Measurements from ENCODE around the gene CCN6.
"Not testable (repeated sequence)": the region's sequence is repeated elsewhere in the genome, so short reads cannot be mapped to it uniquely, and the experiment has no call there.

CCN6 gene

DNA sequence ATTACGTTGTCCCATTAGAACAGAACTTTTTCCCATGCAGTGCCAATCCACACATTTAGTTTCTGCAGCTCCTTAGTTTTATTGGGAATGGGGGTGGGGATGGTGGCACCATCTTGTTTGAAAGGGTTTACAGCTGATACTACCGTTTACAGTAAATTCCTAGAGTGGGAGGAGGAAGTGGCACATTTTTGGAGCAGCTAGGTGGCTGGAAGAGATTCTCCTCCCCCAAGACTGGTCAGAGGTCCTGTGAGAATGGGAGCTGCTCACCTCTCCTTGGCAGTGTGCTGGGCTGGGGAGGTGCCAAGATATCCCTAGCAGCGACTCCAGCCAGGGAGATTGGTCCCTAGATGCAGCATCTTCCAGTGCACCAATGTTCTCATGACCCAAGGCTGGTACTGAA lies 12.4 kb upstream of the CCN6 start:
- H3K79me1 ChIP-seq (ENCODE audit: low read length): no peaks in the 10 kb centered on the region
- H2AK5ac ChIP-seq (ENCODE audit: low read length): no peak overlapping the region
- H3K36me3 ChIP-seq (ENCODE audit: control insufficient read depth, insufficient read depth, low read length): no peaks in the 10 kb centered on the region
- H3K56ac ChIP-seq (ENCODE audit: low read length): no peak overlapping the region
- H3K4ac ChIP-seq (ENCODE audit: low read depth, low read length): no peak overlapping the region
- no peak overlapping the region for H3K9ac ChIP-seq (ENCODE audit: low read length)
- no peak overlapping the region for H3K23ac ChIP-seq (ENCODE audit: low read length)
- no peaks in the 10 kb centered on the region for H3K27me3 ChIP-seq (ENCODE audit: insufficient read depth, low read length, poor library complexity)
- H2BK15ac ChIP-seq (replicated peaks; ENCODE audit: low read depth): no peak overlapping the region
- no peak overlapping the region for H3K4me2 ChIP-seq (ENCODE audit: low read length)
- no peak overlapping the region for H2BK120ac ChIP-seq (ENCODE audit: low read depth, low read length)
- WGBS (ENCODE audit: extremely low coverage, insufficient coverage, low lambda C conversion rate): no CpG with 5 or more reads among the region's 3 CpGs
- H3K4me1 ChIP-seq (ENCODE audit: control insufficient read depth, low read depth, low read length): no peaks in the 10 kb centered on the region
- no peak overlapping the region for H2BK5ac ChIP-seq (ENCODE audit: low read length)
- DNase-seq: peak; percentile 61
- no peak overlapping the region for H4K8ac ChIP-seq (ENCODE audit: low read depth, low read length)
- H3K4me3 ChIP-seq (ENCODE audit: low read length): no peak overlapping the region
- no peak overlapping the region for H3K18ac ChIP-seq (ENCODE audit: low read length)
- H3K79me2 ChIP-seq (ENCODE audit: control insufficient read depth, insufficient read depth, low read length): no peaks in the 10 kb centered on the region
- H4K5ac ChIP-seq (ENCODE audit: low read length): no peak overlapping the region
- H3K27ac ChIP-seq (ENCODE audit: low read depth, low read length): no peak overlapping the region

DNA sequence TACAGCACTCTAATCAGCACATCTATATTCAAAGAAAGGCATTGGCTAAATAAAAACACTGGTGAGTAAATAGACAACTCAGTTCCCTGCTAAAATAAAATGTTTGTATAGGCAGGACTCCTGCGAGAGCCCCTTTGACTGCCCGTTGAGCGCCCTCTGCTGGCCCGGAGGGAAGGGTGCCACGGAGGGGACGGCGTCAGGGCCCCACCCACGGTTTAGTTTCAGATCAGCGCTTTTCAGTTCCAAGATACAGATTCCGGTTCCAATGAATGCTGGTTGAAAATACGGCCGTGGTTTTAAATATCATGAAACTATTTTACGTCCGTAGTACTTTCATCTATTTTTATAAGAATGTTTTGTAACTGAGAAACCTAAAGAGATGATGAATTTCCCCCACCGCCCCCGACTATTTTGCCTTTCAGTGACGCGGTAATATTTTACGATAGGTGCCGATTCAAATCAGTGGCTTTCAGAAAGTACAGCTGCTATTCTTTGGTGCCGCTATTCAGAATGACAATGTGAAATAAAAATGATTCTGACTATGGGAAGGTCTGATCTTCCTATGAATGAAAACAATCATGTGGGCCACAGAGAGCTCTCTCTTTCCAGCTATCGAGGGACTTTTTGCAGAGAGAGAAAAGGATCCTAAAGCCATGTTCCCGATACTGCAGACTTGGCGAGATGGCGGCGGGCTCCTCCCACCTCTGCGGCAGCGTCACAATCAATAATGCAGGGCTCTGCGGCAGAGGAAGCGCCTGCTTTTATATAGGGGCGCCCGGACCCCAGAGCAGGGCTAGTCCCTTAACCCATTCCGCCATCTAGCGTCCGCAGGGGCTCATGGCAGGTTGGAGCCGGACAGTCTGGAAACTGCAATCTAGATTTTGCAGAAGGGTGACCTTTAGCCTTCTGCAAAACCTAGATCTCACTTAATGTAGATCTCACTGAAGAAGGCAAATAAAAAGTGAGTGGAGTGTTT lies 10.6 kb upstream of the CCN6 start:
- Histone ChIP-seq H4K5ac (ENCODE audit: low read length) (no peak overlapping the region), H3K79me1 (ENCODE audit: low read length) (no peaks in the 10 kb centered on the region), H3K4me1 (ENCODE audit: control insufficient read depth, low read depth, low read length) (no peaks in the 10 kb centered on the region), H3K23ac (ENCODE audit: low read length) (no peak overlapping the region), H3K9ac (ENCODE audit: low read length) (peak overlapping the region; percentile 76), H2BK5ac (ENCODE audit: low read length) (no peak overlapping the region), H3K56ac (ENCODE audit: low read length) (peak overlapping the region; percentile 86), H3K79me2 (ENCODE audit: control insufficient read depth, insufficient read depth, low read length) (no peaks in the 10 kb centered on the region), H3K36me3 (ENCODE audit: control insufficient read depth, insufficient read depth, low read length) (no peaks in the 10 kb centered on the region), H3K4me3 (ENCODE audit: low read length) (peak overlapping the region; percentile 62), H3K4ac (ENCODE audit: low read depth, low read length) (no peak overlapping the region), H4K8ac (ENCODE audit: low read depth, low read length) (no peak overlapping the region), H2BK15ac (replicated peaks; ENCODE audit: low read depth) (no peak overlapping the region), H3K27ac (ENCODE audit: low read depth, low read length) (no peak overlapping the region), H2BK120ac (ENCODE audit: low read depth, low read length) (no peak overlapping the region), H3K4me2 (ENCODE audit: low read length) (peak overlapping the region; percentile 51), H3K27me3 (ENCODE audit: insufficient read depth, low read length, poor library complexity) (no peaks in the 10 kb centered on the region), H3K18ac (ENCODE audit: low read length) (no peak overlapping the region), H2AK5ac (ENCODE audit: low read length) (no peak overlapping the region)
- peak; percentile 97 for DNase-seq
- WGBS (ENCODE audit: extremely low coverage, insufficient coverage, low lambda C conversion rate): no CpG with 5 or more reads among the region's 36 CpGs

DNA sequence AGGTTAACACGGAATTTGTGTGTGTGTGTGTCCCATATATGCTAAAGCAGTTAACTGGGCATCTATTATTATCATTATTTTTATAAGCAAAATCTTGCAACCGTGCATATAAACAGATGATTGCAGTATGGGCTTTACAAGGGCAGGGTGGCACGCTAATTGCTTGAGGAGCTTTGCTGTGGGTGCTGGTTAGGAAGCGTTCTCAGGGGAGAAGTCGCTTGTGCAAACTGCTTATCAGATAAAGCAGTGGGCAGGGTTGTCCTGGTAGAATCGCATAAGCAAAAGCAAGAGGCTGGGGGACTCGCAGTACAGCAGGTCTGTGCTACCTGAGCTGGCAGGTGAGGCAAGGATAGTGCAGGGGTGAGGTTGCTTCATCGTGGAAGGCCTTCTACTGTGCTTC lies 9.7 kb upstream of the CCN6 start:
- no peak overlapping the region for H3K18ac ChIP-seq (ENCODE audit: low read length)
- no peaks in the 10 kb centered on the region for H3K79me1 ChIP-seq (ENCODE audit: low read length)
- H3K23ac ChIP-seq (ENCODE audit: low read length): no peak overlapping the region
- H3K4me1 ChIP-seq (ENCODE audit: control insufficient read depth, low read depth, low read length): no peaks in the 10 kb centered on the region
- no peak overlapping the region for H3K4me3 ChIP-seq (ENCODE audit: low read length)
- H3K36me3 ChIP-seq (ENCODE audit: control insufficient read depth, insufficient read depth, low read length): no peaks in the 10 kb centered on the region
- H4K8ac ChIP-seq (ENCODE audit: low read depth, low read length): no peak overlapping the region
- no peak overlapping the region for H3K56ac ChIP-seq (ENCODE audit: low read length)
- H3K4me2 ChIP-seq (ENCODE audit: low read length): no peak overlapping the region
- no peak overlapping the region for H2AK5ac ChIP-seq (ENCODE audit: low read length)
- no peak overlapping the region for H3K4ac ChIP-seq (ENCODE audit: low read depth, low read length)
- H2BK120ac ChIP-seq (ENCODE audit: low read depth, low read length): no peak overlapping the region
- H3K27me3 ChIP-seq (ENCODE audit: insufficient read depth, low read length, poor library complexity): no peaks in the 10 kb centered on the region
- H4K5ac ChIP-seq (ENCODE audit: low read length): no peak overlapping the region
- H3K79me2 ChIP-seq (ENCODE audit: control insufficient read depth, insufficient read depth, low read length): no peaks in the 10 kb centered on the region
- DNase-seq: no peak
- H3K9ac ChIP-seq (ENCODE audit: low read length): no peak overlapping the region
- H2BK5ac ChIP-seq (ENCODE audit: low read length): no peak overlapping the region
- H3K27ac ChIP-seq (ENCODE audit: low read depth, low read length): no peak overlapping the region
- no CpG with 5 or more reads among the region's 8 CpGs for WGBS (ENCODE audit: extremely low coverage, insufficient coverage, low lambda C conversion rate)
- H2BK15ac ChIP-seq (replicated peaks; ENCODE audit: low read depth): no peak overlapping the region

DNA sequence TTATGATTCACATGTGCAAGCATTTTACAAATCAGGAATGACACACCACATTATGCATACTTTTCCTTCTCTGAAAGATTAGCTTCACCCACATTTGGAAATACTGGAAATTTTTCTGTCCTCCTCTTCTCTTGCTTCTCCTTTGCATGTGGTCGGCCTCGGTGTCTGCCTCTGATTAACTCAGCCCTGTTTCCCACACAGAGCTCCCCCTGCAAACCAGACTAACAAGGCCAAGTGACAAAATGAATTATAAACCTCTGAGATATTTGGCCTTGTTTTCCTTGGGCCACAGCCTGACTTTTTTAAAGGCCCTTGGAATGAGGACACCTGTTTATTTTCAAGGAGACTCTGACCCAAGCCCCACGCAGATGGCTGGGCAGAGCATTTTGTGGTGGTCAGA lies 9.0 kb upstream of the CCN6 start:
- no peak for DNase-seq
- Histone ChIP-seq H3K4me2 (ENCODE audit: low read length) (no peak overlapping the region), H3K36me3 (ENCODE audit: control insufficient read depth, insufficient read depth, low read length) (no peaks in the 10 kb centered on the region), H2AK5ac (ENCODE audit: low read length) (no peak overlapping the region), H3K9ac (ENCODE audit: low read length) (no peak overlapping the region), H3K4ac (ENCODE audit: low read depth, low read length) (no peak overlapping the region), H3K18ac (ENCODE audit: low read length) (no peak overlapping the region), H3K27me3 (ENCODE audit: insufficient read depth, low read length, poor library complexity) (no peaks in the 10 kb centered on the region), H3K4me3 (ENCODE audit: low read length) (no peak overlapping the region), H3K4me1 (ENCODE audit: control insufficient read depth, low read depth, low read length) (no peaks in the 10 kb centered on the region), H3K79me1 (ENCODE audit: low read length) (no peaks in the 10 kb centered on the region), H2BK15ac (replicated peaks; ENCODE audit: low read depth) (no peak overlapping the region), H4K5ac (ENCODE audit: low read length) (no peak overlapping the region), H3K27ac (ENCODE audit: low read depth, low read length) (no peak overlapping the region), H3K56ac (ENCODE audit: low read length) (no peak overlapping the region), H2BK5ac (ENCODE audit: low read length) (no peak overlapping the region), H3K23ac (ENCODE audit: low read length) (no peak overlapping the region), H3K79me2 (ENCODE audit: control insufficient read depth, insufficient read depth, low read length) (no peaks in the 10 kb centered on the region), H4K8ac (ENCODE audit: low read depth, low read length) (no peak overlapping the region), H2BK120ac (ENCODE audit: low read depth, low read length) (no peak overlapping the region)
- no CpG with 5 or more reads among the region's 3 CpGs for WGBS (ENCODE audit: extremely low coverage, insufficient coverage, low lambda C conversion rate)

DNA sequence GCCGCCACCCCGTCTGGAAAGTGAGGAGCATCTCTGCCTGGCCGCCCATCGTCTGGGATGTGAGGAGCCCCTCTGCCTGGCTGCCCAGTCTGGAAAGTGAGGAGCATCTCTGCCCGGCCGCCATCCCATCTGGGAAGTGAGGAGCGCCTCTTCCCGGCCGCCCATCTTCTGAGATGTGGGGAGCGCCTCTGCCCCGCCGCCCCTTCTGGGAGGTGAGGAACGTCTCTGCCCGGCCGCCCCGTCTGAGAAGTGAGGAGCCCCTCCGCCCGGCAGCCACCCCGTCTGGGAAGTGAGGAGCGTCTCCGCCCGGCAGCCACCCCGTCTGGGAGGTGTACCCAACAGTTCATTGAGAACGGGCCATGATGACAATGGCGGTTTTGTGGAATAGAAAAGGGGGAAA lies 6.4 kb upstream of the CCN6 start:
- H3K9ac ChIP-seq (ENCODE audit: low read length); H2BK15ac ChIP-seq (replicated peaks; ENCODE audit: low read depth); H3K79me1 ChIP-seq (ENCODE audit: low read length); H3K56ac ChIP-seq (ENCODE audit: low read length); H3K27ac ChIP-seq (ENCODE audit: low read depth, low read length); H3K4me3 ChIP-seq (ENCODE audit: low read length); H3K79me2 ChIP-seq (ENCODE audit: control insufficient read depth, insufficient read depth, low read length); H3K23ac ChIP-seq (ENCODE audit: low read length); H3K18ac ChIP-seq (ENCODE audit: low read length); H3K36me3 ChIP-seq (ENCODE audit: control insufficient read depth, insufficient read depth, low read length); DNase-seq; H3K4me2 ChIP-seq (ENCODE audit: low read length); H4K5ac ChIP-seq (ENCODE audit: low read length); H2BK120ac ChIP-seq (ENCODE audit: low read depth, low read length); H3K27me3 ChIP-seq (ENCODE audit: insufficient read depth, low read length, poor library complexity); H4K8ac ChIP-seq (ENCODE audit: low read depth, low read length); H2BK5ac ChIP-seq (ENCODE audit: low read length); H3K4ac ChIP-seq (ENCODE audit: low read depth, low read length); H3K4me1 ChIP-seq (ENCODE audit: control insufficient read depth, low read depth, low read length); H2AK5ac ChIP-seq (ENCODE audit: low read length): not testable (repeated sequence)
- no CpG with 5 or more reads among the region's 25 CpGs for WGBS (ENCODE audit: extremely low coverage, insufficient coverage, low lambda C conversion rate)

Measured in mesendoderm (in vitro differentiated cells).